ENCODE measurements around the gene PRPF39. TPM values are rescaled to one million over a fixed set of nuclear protein-coding genes. Genes with fewer than 3 reads are reported as not detected.

The PRPF39 gene
- total and polyA plus RNA-seq, 2 of the 13 experiments (the other 11 are each of a cell fraction or from before 2014, with no cell fraction given): 44.2 to 65.0 TPM

DNA sequence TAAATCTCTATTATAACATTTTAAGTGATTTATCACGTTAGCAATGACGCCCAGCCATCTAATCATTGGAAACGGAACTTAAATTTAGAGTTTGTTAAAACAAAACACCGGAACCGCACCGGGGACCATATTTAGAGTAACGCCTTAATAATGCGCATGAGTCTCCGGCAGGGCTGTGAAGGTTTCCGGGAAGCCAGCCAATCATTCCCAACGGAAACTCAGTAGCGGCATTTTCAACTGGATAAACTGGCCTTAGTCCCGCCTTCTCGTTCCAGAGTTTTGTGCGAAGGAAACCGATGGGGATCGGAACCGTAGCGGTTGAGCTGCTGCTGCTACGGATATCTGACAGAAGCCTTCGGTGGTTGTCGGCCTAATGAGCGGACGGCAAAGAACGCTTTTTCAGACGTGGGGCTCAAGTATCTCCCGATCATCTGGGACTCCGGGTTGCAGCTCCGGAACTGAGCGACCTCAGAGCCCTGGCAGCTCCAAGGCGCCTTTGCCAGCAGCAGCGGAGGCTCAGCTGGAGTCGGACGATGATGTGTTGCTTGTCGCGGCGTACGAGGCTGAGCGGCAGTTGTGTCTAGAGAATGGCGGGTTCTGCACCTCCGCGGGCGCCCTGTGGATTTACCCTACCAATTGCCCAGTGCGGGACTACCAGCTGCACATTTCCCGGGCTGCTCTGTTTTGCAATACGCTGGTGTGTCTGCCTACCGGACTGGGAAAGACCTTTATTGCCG lies 51.9 kb downstream of the PRPF39 start, which contains the start of gene FANCM (continued):
- TF ChIP-seq, protein P1, sequence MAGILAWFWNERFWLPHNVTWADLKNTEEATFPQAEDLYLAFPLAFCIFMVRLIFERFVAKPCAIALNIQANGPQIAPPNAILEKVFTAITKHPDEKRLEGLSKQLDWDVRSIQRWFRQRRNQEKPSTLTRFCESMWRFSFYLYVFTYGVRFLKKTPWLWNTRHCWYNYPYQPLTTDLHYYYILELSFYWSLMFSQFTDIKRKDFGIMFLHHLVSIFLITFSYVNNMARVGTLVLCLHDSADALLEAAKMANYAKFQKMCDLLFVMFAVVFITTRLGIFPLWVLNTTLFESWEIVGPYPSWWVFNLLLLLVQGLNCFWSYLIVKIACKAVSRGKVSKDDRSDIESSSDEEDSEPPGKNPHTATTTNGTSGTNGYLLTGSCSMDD (CRISPR knock-in tag; IDR thresholded peaks at IDR 0.05): no peak
- TF ChIP-seq PHF5A (CRISPR knock-in tag; IDR thresholded peaks at IDR 0.05; ENCODE audit: low read depth, unreplicated experiment): no peak
- TF ChIP-seq, protein P2, sequence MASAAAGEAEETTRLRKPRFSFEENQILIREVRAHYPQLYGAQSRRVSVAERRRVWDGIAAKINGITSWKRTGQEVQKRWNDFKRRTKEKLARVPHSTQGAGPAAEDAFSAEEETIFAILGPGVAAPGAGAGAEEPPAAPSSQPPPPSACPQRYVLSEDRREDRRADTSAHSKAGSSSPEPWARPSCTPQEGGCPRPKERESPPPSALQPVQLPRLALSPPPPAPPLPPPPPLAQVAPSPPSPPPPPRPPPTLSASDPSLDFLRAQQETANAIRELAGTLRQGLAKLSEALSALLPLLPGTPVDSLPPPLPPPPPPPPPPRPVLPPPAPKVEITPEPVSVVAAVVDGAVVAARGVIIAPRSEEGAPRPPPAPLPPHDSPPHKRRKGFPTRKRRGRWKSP (CRISPR knock-in tag; IDR thresholded peaks at IDR 0.05): peak; percentile 66; the same call in 1 of the 2 replicates
- TF ChIP-seq, protein P3, sequence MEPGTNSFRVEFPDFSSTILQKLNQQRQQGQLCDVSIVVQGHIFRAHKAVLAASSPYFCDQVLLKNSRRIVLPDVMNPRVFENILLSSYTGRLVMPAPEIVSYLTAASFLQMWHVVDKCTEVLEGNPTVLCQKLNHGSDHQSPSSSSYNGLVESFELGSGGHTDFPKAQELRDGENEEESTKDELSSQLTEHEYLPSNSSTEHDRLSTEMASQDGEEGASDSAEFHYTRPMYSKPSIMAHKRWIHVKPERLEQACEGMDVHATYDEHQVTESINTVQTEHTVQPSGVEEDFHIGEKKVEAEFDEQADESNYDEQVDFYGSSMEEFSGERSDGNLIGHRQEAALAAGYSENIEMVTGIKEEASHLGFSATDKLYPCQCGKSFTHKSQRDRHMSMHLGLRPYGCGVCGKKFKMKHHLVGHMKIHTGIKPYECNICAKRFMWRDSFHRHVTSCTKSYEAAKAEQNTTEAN (CRISPR knock-in tag; conservative IDR thresholded peaks at IDR 0.05): 0 out of 2 replicates have a peak, but pooled peaks have one; percentile 39
- peak; percentile 45; the same call in 1 of the 2 replicates for TF ChIP-seq FOXA3 (CRISPR knock-in tag; IDR thresholded peaks at IDR 0.05)
- TF ChIP-seq, protein P4, sequence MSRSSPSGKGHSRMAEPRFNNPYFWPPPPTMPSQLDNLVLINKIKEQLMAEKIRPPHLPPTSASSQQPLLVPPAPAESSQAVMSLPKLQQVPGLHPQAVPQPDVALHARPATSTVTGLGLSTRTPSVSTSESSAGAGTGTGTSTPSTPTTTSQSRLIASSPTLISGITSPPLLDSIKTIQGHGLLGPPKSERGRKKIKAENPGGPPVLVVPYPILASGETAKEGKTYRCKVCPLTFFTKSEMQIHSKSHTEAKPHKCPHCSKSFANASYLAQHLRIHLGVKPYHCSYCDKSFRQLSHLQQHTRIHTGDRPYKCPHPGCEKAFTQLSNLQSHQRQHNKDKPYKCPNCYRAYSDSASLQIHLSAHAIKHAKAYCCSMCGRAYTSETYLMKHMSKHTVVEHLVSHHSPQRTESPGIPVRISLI (CRISPR knock-in tag; IDR thresholded peaks at IDR 0.05; ENCODE audit: borderline replicate concordance): no peak
- TF ChIP-seq, protein P5, sequence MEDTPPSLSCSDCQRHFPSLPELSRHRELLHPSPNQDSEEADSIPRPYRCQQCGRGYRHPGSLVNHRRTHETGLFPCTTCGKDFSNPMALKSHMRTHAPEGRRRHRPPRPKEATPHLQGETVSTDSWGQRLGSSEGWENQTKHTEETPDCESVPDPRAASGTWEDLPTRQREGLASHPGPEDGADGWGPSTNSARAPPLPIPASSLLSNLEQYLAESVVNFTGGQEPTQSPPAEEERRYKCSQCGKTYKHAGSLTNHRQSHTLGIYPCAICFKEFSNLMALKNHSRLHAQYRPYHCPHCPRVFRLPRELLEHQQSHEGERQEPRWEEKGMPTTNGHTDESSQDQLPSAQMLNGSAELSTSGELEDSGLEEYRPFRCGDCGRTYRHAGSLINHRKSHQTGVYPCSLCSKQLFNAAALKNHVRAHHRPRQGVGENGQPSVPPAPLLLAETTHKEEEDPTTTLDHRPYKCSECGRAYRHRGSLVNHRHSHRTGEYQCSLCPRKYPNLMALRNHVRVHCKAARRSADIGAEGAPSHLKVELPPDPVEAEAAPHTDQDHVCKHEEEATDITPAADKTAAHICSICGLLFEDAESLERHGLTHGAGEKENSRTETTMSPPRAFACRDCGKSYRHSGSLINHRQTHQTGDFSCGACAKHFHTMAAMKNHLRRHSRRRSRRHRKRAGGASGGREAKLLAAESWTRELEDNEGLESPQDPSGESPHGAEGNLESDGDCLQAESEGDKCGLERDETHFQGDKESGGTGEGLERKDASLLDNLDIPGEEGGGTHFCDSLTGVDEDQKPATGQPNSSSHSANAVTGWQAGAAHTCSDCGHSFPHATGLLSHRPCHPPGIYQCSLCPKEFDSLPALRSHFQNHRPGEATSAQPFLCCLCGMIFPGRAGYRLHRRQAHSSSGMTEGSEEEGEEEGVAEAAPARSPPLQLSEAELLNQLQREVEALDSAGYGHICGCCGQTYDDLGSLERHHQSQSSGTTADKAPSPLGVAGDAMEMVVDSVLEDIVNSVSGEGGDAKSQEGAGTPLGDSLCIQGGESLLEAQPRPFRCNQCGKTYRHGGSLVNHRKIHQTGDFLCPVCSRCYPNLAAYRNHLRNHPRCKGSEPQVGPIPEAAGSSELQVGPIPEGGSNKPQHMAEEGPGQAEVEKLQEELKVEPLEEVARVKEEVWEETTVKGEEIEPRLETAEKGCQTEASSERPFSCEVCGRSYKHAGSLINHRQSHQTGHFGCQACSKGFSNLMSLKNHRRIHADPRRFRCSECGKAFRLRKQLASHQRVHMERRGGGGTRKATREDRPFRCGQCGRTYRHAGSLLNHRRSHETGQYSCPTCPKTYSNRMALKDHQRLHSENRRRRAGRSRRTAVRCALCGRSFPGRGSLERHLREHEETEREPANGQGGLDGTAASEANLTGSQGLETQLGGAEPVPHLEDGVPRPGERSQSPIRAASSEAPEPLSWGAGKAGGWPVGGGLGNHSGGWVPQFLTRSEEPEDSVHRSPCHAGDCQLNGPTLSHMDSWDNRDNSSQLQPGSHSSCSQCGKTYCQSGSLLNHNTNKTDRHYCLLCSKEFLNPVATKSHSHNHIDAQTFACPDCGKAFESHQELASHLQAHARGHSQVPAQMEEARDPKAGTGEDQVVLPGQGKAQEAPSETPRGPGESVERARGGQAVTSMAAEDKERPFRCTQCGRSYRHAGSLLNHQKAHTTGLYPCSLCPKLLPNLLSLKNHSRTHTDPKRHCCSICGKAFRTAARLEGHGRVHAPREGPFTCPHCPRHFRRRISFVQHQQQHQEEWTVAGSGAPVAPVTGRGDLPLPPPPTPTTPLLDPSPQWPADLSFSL (CRISPR knock-in tag; IDR thresholded peaks at IDR 0.05): no peak
- no peak for TF ChIP-seq ZNF101 (CRISPR knock-in tag; IDR thresholded peaks at IDR 0.05; ENCODE audit: borderline replicate concordance, low read depth)
- peak; percentile 93 for TF ChIP-seq KDM5A (IDR thresholded peaks at IDR 0.05; ENCODE audit: borderline replicate concordance, low read length)
- TF ChIP-seq, protein P6, sequence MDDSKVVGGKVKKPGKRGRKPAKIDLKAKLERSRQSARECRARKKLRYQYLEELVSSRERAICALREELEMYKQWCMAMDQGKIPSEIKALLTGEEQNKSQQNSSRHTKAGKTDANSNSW (CRISPR knock-in tag; IDR thresholded peaks at IDR 0.05; ENCODE audit: borderline replicate concordance): no peak
- TF ChIP-seq, protein P7, sequence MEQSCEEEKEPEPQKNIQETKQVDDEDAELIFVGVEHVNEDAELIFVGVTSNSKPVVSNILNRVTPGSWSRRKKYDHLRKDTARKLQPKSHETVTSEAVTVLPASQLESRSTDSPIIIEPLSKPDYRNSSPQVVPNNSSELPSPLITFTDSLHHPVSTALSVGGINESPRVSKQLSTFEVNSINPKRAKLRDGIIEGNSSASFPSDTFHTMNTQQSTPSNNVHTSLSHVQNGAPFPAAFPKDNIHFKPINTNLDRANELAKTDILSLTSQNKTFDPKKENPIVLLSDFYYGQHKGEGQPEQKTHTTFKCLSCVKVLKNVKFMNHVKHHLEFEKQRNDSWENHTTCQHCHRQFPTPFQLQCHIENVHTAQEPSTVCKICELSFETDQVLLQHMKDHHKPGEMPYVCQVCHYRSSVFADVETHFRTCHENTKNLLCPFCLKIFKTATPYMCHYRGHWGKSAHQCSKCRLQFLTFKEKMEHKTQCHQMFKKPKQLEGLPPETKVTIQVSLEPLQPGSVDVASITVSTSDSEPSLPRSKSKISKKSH (CRISPR knock-in tag; IDR thresholded peaks at IDR 0.05; ENCODE audit: borderline replicate concordance): 0 out of 2 replicates have a peak, but pooled peaks have one; percentile 29
- TF ChIP-seq, protein P8, sequence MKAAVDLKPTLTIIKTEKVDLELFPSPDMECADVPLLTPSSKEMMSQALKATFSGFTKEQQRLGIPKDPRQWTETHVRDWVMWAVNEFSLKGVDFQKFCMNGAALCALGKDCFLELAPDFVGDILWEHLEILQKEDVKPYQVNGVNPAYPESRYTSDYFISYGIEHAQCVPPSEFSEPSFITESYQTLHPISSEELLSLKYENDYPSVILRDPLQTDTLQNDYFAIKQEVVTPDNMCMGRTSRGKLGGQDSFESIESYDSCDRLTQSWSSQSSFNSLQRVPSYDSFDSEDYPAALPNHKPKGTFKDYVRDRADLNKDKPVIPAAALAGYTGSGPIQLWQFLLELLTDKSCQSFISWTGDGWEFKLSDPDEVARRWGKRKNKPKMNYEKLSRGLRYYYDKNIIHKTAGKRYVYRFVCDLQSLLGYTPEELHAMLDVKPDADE (CRISPR knock-in tag; IDR thresholded peaks at IDR 0.05): no peak

Data from HepG2 (cell line).